Hepatocyte (in vitro differentiated cells): ENCODE data around the gene KDM1B. TPM values are rescaled to one million over a fixed set of nuclear protein-coding genes. Genes with fewer than 3 reads are reported as not detected.

Experiments used
- DNase-seq: peaks from one replicate; pipeline ENCODE4 v3.0.0-alpha.2; 2016; ENCODE audit warnings: low spot score
- H2AFZ ChIP-seq: fragments of 200-600 bp; sonication (generic); 2 replicates; pipeline ENCODE4 v1.6.0; 2016; ENCODE audit warnings: antibody characterized with exemption, mild to moderate bottlenecking
- H3K27ac ChIP-seq: fragments of 200-600 bp; sonication (generic); 2 replicates; pipeline ENCODE4 v1.5.1; 2016; ENCODE audit warnings: mild to moderate bottlenecking
- H3K27me3 ChIP-seq: fragments of 200-600 bp; sonication (generic); 2 replicates; pipeline ENCODE4 v1.6.1; 2016
- H3K36me3 ChIP-seq: fragments of 200-600 bp; sonication (generic); replicated peaks from 2 replicates; pipeline ENCODE4 v1.5.1; 2016; ENCODE audit warnings: low read depth; ENCODE audit not compliant: insufficient read depth
- H3K4me1 ChIP-seq: fragments of 200-600 bp; sonication (generic); 2 replicates; pipeline ENCODE4 v1.5.1; 2016; ENCODE audit warnings: mild to moderate bottlenecking, moderate library complexity; ENCODE audit not compliant: insufficient read depth
- H3K4me2 ChIP-seq: fragments of 200-600 bp; sonication (generic); 2 replicates; pipeline ENCODE4 v1.6.0; 2016
- H3K4me3 ChIP-seq: fragments of 200-600 bp; sonication (generic); 2 replicates; pipeline ENCODE4 v1.5.1; 2016; ENCODE audit warnings: mild to moderate bottlenecking
- H3K79me2 ChIP-seq: fragments of 200-600 bp; sonication (generic); 2 replicates; pipeline ENCODE4 v1.6.0; 2017; ENCODE audit warnings: mild to moderate bottlenecking
- H3K9me2 ChIP-seq: fragments of 200-600 bp; sonication (generic); replicated peaks from 2 replicates; pipeline ENCODE4 v1.6.0; 2017; ENCODE audit warnings: mild to moderate bottlenecking; ENCODE audit not compliant: insufficient read depth
- H3K9me3 ChIP-seq: fragments of 200-600 bp; sonication (generic); 2 replicates; pipeline ENCODE4 v1.5.1; 2016; ENCODE audit warnings: low read depth, mild to moderate bottlenecking
- H4K20me1 ChIP-seq: fragments of 200-600 bp; sonication (generic); 2 replicates; pipeline ENCODE4 v1.6.0; 2016; ENCODE audit warnings: mild to moderate bottlenecking; ENCODE audit not compliant: insufficient read depth, poor library complexity, severe bottlenecking
- EZH2 ChIP-seq: fragments of 200-600 bp; sonication (generic); IDR thresholded peaks from 2 replicates; pipeline ENCODE4 v1.6.1; 2016; ENCODE audit warnings: antibody characterized with exemption, mild to moderate bottlenecking, borderline replicate concordance
- EZH2phosphoT487 ChIP-seq: fragments of 200-600 bp; sonication (generic); IDR thresholded peaks from one replicate; pipeline ENCODE4 v1.6.1; 2018; ENCODE audit warnings: antibody characterized with exemption, mild to moderate bottlenecking, low read depth, moderate library complexity; ENCODE audit not compliant: unreplicated experiment, severe bottlenecking
- WGBS: methylation state at CpG from one replicate; pipeline ENCODE4 v1.1.6; 2016; ENCODE audit warnings: low lambda C conversion rate; ENCODE audit errors: missing lambda C conversion rate; 5-methylcytosine and 5-hydroxymethylcytosine counted together
- polyA plus RNA-seq: library from polyadenylated mRNA; unstranded; fragments of >200 nt; fragmentation: Nextera tagmentation; extraction: Ambion mirVana; gene quantifications from 2 replicates; pipeline ENCODE4 v1.2.1, GENCODE V29; 2016
- total RNA-seq: library from RNA; depleted of rRNA; stranded (reverse); fragments of >200 nt; gene quantifications from 2 replicates; pipeline ENCODE4 v1.2.3, GENCODE V29; 2014
- TF ChIP-seq, protein P1 (sequence below): fragments of 200-600 bp; sonication (generic); IDR thresholded peaks from 2 replicates; pipeline ENCODE4 v1.5.1; 2016; ENCODE audit warnings: antibody characterized with exemption, mild to moderate bottlenecking; ENCODE audit not compliant: poor library complexity

KDM1B gene
- total and polyA plus RNA-seq, 2 experiments from 2014 or later: 5.9 to 9.1 TPM

GRCh38 chr6:18192026-18192425 is 36.8 kb downstream of the KDM1B start:
- no peak overlapping the region for H3K4me2 ChIP-seq
- H3K79me2 ChIP-seq: no peaks in the 10 kb centered on the region
- H2AFZ ChIP-seq: no peak overlapping the region
- H3K9me3 ChIP-seq: no peaks in the 10 kb centered on the region
- no peaks in the 10 kb centered on the region for H3K4me1 ChIP-seq
- H3K27me3 ChIP-seq: no peaks in the 10 kb centered on the region
- no peak overlapping the region for H3K27ac ChIP-seq
- no peak for DNase-seq
- no peaks in the 10 kb centered on the region for H3K9me2 ChIP-seq
- no peak overlapping the region for H3K4me3 ChIP-seq
- 99% methylated on average over 3 of the region's 3 CpGs for WGBS
- no peaks in the 10 kb centered on the region for H3K36me3 ChIP-seq
- no peaks in the 10 kb centered on the region for H4K20me1 ChIP-seq
- TF ChIP-seq, protein P1, sequence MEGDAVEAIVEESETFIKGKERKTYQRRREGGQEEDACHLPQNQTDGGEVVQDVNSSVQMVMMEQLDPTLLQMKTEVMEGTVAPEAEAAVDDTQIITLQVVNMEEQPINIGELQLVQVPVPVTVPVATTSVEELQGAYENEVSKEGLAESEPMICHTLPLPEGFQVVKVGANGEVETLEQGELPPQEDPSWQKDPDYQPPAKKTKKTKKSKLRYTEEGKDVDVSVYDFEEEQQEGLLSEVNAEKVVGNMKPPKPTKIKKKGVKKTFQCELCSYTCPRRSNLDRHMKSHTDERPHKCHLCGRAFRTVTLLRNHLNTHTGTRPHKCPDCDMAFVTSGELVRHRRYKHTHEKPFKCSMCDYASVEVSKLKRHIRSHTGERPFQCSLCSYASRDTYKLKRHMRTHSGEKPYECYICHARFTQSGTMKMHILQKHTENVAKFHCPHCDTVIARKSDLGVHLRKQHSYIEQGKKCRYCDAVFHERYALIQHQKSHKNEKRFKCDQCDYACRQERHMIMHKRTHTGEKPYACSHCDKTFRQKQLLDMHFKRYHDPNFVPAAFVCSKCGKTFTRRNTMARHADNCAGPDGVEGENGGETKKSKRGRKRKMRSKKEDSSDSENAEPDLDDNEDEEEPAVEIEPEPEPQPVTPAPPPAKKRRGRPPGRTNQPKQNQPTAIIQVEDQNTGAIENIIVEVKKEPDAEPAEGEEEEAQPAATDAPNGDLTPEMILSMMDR: no peak
- no peak for TF ChIP-seq EZH2phosphoT487
- no peak for TF ChIP-seq EZH2

DNA sequence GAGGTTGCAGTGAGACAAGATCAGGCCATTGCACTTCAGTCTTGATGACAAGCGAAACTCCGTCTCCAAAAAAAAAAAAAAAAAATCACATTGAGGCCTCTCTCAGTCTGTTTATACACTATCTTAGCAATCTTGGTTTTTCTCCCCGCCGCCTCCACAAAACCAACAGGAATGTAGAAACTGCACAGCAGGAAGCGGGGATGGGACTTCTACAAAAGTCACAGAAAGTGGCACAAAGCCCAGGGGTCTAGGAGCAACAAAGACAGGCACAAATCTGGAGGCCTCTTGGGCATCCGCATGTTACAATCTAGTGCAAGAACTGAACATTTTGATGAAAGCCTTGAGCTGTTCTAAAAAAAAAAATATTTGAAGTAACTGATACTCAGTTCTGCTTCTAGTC is 48.6 kb downstream of the KDM1B start:
- Histone ChIP-seq H3K27ac (no peak overlapping the region), H3K36me3 (no peaks in the 10 kb centered on the region), H3K4me3 (no peak overlapping the region), H3K9me3 (no peaks in the 10 kb centered on the region), H3K4me1 (no peaks in the 10 kb centered on the region), H3K4me2 (no peak overlapping the region), H3K79me2 (no peaks in the 10 kb centered on the region), H3K9me2 (no peaks in the 10 kb centered on the region), H2AFZ (no peak overlapping the region), H4K20me1 (no peaks in the 10 kb centered on the region), H3K27me3 (no peaks in the 10 kb centered on the region)
- WGBS: 82% methylated on average over 6 of the region's 6 CpGs
- DNase-seq: no peak
- TF ChIP-seq EZH2phosphoT487 (no peak), EZH2 (no peak)
- TF ChIP-seq, protein P1: no peak

DNA sequence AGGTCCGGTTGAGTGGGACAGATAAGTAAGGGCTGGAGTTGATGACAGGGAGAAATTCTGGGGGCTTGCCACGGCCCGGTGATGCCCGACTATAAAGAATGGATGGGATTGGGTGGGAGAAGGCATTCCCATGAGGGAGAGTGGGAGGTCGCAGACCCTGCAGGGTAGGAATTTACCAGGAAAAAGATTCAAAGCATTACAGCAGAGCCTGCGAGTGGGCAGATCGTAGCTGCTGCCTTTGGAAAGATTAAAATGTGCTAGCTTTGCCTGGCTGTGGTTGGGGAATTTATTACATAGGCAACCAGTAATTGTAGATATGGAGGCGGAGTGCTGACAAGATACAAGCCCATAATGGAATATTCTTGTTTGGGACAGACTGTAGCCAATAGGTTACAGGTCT is 49.5 kb downstream of the KDM1B start:
- H4K20me1 ChIP-seq: no peaks in the 10 kb centered on the region
- no peaks in the 10 kb centered on the region for H3K79me2 ChIP-seq
- H3K4me3 ChIP-seq: no peak overlapping the region
- no peaks in the 10 kb centered on the region for H3K36me3 ChIP-seq
- DNase-seq: no peak
- WGBS: 84% methylated on average over 8 of the region's 8 CpGs
- H3K9me2 ChIP-seq: no peaks in the 10 kb centered on the region
- no peaks in the 10 kb centered on the region for H3K27me3 ChIP-seq
- no peak overlapping the region for H3K27ac ChIP-seq
- H2AFZ ChIP-seq: no peak overlapping the region
- TF ChIP-seq EZH2phosphoT487 (no peak), EZH2 (no peak)
- TF ChIP-seq, protein P1: no peak
- no peaks in the 10 kb centered on the region for H3K9me3 ChIP-seq
- no peaks in the 10 kb centered on the region for H3K4me1 ChIP-seq
- no peak overlapping the region for H3K4me2 ChIP-seq

DNA sequence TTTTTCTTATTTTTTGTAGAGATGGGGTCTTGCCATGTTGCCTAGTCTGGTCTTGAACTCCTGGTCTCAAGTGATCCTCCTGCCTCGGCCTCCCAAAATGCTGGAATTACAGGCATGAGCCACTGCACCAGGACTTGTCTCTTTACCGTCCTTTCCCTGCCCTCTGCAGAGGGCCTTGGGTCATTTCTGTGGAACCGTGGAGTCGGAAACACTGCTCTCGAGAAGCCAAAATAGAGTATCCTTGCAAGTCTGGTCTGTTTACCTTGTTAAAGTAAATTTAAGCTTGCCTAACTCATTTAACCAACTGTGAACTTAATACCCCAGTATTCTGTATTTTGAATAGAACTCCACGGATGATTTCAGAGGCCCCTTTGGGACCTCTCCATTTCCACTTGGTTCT is 51.4 kb downstream of the KDM1B start:
- H3K36me3 ChIP-seq: no peaks in the 10 kb centered on the region
- H3K79me2 ChIP-seq: no peaks in the 10 kb centered on the region
- TF ChIP-seq EZH2: no peak
- no peaks in the 10 kb centered on the region for H3K9me3 ChIP-seq
- H3K27me3 ChIP-seq: no peaks in the 10 kb centered on the region
- no peak overlapping the region for H3K4me3 ChIP-seq
- no peaks in the 10 kb centered on the region for H3K4me1 ChIP-seq
- H4K20me1 ChIP-seq: no peaks in the 10 kb centered on the region
- H3K4me2 ChIP-seq: no peak overlapping the region
- DNase-seq: no peak
- H3K9me2 ChIP-seq: no peaks in the 10 kb centered on the region
- WGBS: 92% methylated on average over 6 of the region's 6 CpGs
- no peak overlapping the region for H2AFZ ChIP-seq
- H3K27ac ChIP-seq: no peak overlapping the region
